ENCODE data around the gene TC2N.

- no peak for TF ChIP-seq ZNF274 (IDR thresholded peaks at IDR 0.05; ENCODE audit: low read depth, low read length)
- TF ChIP-seq YY1 (IDR thresholded peaks at IDR 0.05; ENCODE audit: insufficient read depth, insufficient read length), result no peak
Observed at GRCh38 chr14:91862417-91862816, 4.9 kb downstream of the TC2N start.
